Caco-2 (cell line): ENCODE results near the gene EXOC2. TPM values are rescaled to one million over a fixed set of nuclear protein-coding genes. Genes with fewer than 3 reads are reported as not detected.

Experiments
- BruUV-seq: library from RNA; stranded (reverse); fragments of 400-500 nt; replicated peaks from 2 replicates; lab custom pipeline; 2021; lab: Mats Ljungman, UMichigan
- CTCF ChIA-PET: fragments of 300-600 bp; sonication (Branson Sonifier 250); formaldehyde crosslinking; loops from one replicate; lab custom pipeline; 2022; ENCODE audit warnings: antibody characterized with exemption; lab: Charles Lee
- POLR2A ChIA-PET: fragments of 300-600 bp; sonication (Branson Sonifier 250); formaldehyde crosslinking; loops from one replicate; lab custom pipeline; 2022; ENCODE audit warnings: antibody characterized with exemption; lab: Charles Lee
- DNase-seq, 2 experiments: peaks; one replicate each; pipeline versions ENCODE4 v3.0.0 to v3.0.0-alpha.2; 2020 to 2022
- H3K27me3 ChIP-seq: replicated peaks from 2 replicates; pipeline ENCODE4 v1.6.0; 2011; ENCODE audit warnings: low read length; ENCODE audit not compliant: control insufficient read depth, insufficient read depth
- H3K36me3 ChIP-seq: 2 replicates; pipeline ENCODE4 v1.5.1; 2011; ENCODE audit warnings: low read length; ENCODE audit not compliant: control insufficient read depth, insufficient read depth
- H3K4me1 ChIP-seq: fragments of 250-450 bp; sonication (Bioruptor Pico); 2 replicates; pipeline ENCODE4 v1.5.1; 2020; ENCODE audit warnings: mild to moderate bottlenecking
- H3K4me3 ChIP-seq: 2 replicates; pipeline ENCODE4 v1.5.1; 2011; ENCODE audit warnings: low read depth, mild to moderate bottlenecking, control low read depth, low read length
- H3K9me3 ChIP-seq: fragments of 250-450 bp; sonication (Bioruptor Pico); 2 replicates; pipeline ENCODE4 v1.5.1; 2020; ENCODE audit warnings: mild to moderate bottlenecking, moderate library complexity
- H3K27ac Mint-ChIP-seq: one replicate; pipeline ENCODE4 v1.8.0; 2022; ENCODE audit warnings: mixed read lengths; ENCODE audit not compliant: unreplicated experiment
- H3K27me3 Mint-ChIP-seq: one replicate; pipeline ENCODE4 v1.8.0; 2022; ENCODE audit warnings: mixed read lengths; ENCODE audit not compliant: insufficient read depth, unreplicated experiment
- H3K36me3 Mint-ChIP-seq: one replicate; pipeline ENCODE4 v1.8.0; 2022; ENCODE audit warnings: mild to moderate bottlenecking, mixed read lengths; ENCODE audit not compliant: insufficient read depth, unreplicated experiment
- H3K4me1 Mint-ChIP-seq: one replicate; pipeline ENCODE4 v1.8.0; 2022; ENCODE audit warnings: low read depth, mixed read lengths; ENCODE audit not compliant: unreplicated experiment
- H3K4me3 Mint-ChIP-seq: one replicate; pipeline ENCODE4 v1.8.0; 2022; ENCODE audit warnings: mild to moderate bottlenecking, moderate library complexity, mixed read lengths; ENCODE audit not compliant: unreplicated experiment
- H3K9me3 Mint-ChIP-seq: one replicate; pipeline ENCODE4 v1.8.0; 2022; ENCODE audit warnings: mixed read lengths; ENCODE audit not compliant: unreplicated experiment
- CTCF ChIP-seq, 2 experiments: fragments of 200-600 bp in 1 of 2; IDR thresholded peaks; 1 replicate in 1 of 2; 2 replicates in 1 of 2; pipeline versions ENCODE4 v1.5.1 to v1.8.0; 2011 to 2022; ENCODE audit warnings: antibody characterized with exemption in 1 of 2, control low read depth in 1 of 2, inconsistent platforms in 1 of 2, low read depth in 1 of 2, low read length in 1 of 2, mild to moderate bottlenecking in 1 of 2, moderate library complexity in 1 of 2; ENCODE audit not compliant: insufficient read depth in 1 of 2, severe bottlenecking in 1 of 2, unreplicated experiment in 1 of 2
- intact Hi-C: fragments of 100-400 bp; cut with micrococcal nuclease; formaldehyde crosslinking; loops from one replicate; pipeline ENCODE4 v1.10.0; 2022; ENCODE audit not compliant: unreplicated experiment
- total RNA-seq: library from RNA; stranded (reverse); gene quantifications from 2 replicates; pipeline ENCODE4 v1.2.3, GENCODE V29; 2022

The EXOC2 gene
- total RNA-seq, 1 experiment from 2014 or later = 21.4 TPM

GRCh38 chr6:551405-551804 lies 141.5 kb downstream of the EXOC2 start:
- Mint-ChIP-seq H3K9me3 (no peaks in the 10 kb centered on the region), H3K4me3 (no peak overlapping the region), H3K27ac (no peak overlapping the region), H3K4me1 (no peaks in the 10 kb centered on the region), H3K27me3 (no peaks in the 10 kb centered on the region), H3K36me3 (peaks cover 19% of the 10 kb centered on the region)
- Histone ChIP-seq H3K36me3 (no peaks in the 10 kb centered on the region), H3K4me3 (no peak overlapping the region), H3K27me3 (no peaks in the 10 kb centered on the region), H3K4me1 (no peaks in the 10 kb centered on the region), H3K9me3 (no peaks in the 10 kb centered on the region)
- intact Hi-C loops = no loop called here
- ChIA-PET CTCF (no interaction called here), POLR2A (no interaction called here)
- peak; percentile 20 to 37 for DNase-seq
- no TSS peak for BruUV-seq
- peak in 1 of 2 experiments; percentile 26 for TF ChIP-seq CTCF (IDR thresholded peaks at IDR 0.05; ENCODE audit: insufficient read depth in 1 of 2, low read depth in 1 of 2, low read length in 1 of 2, severe bottlenecking in 1 of 2, unreplicated experiment in 1 of 2)

GRCh38 chr6:549906-550305 lies 143.0 kb downstream of the EXOC2 start:
- no TSS peak for BruUV-seq
- Mint-ChIP-seq H3K36me3 (peaks cover 19% of the 10 kb centered on the region), H3K4me3 (no peak overlapping the region), H3K4me1 (no peaks in the 10 kb centered on the region), H3K9me3 (no peaks in the 10 kb centered on the region), H3K27ac (no peak overlapping the region), H3K27me3 (no peaks in the 10 kb centered on the region)
- Histone ChIP-seq H3K4me1 (no peaks in the 10 kb centered on the region), H3K27me3 (no peaks in the 10 kb centered on the region), H3K9me3 (no peaks in the 10 kb centered on the region), H3K4me3 (no peak overlapping the region), H3K36me3 (no peaks in the 10 kb centered on the region)
- DNase-seq = no peak
- ChIA-PET POLR2A (no interaction called here), CTCF (no interaction called here)
- intact Hi-C loops = no loop called here
- TF ChIP-seq CTCF (IDR thresholded peaks at IDR 0.05; ENCODE audit: insufficient read depth in 1 of 2, low read depth in 1 of 2, low read length in 1 of 2, severe bottlenecking in 1 of 2, unreplicated experiment in 1 of 2) = no peak

- Mint-ChIP-seq H3K4me1 (no peaks in the 10 kb centered on the region), H3K27me3 (no peaks in the 10 kb centered on the region), H3K4me3 (no peak overlapping the region), H3K9me3 (no peaks in the 10 kb centered on the region), H3K27ac (no peak overlapping the region), H3K36me3 (peaks cover 26% of the 10 kb centered on the region)
- H3K4me1 ChIP-seq = no peaks in the 10 kb centered on the region
- no peak for TF ChIP-seq CTCF (IDR thresholded peaks at IDR 0.05; ENCODE audit: insufficient read depth in 1 of 2, low read depth in 1 of 2, low read length in 1 of 2, severe bottlenecking in 1 of 2, unreplicated experiment in 1 of 2)
- ChIA-PET POLR2A (no interaction called here), CTCF (no interaction called here)
- H3K27me3 ChIP-seq = no peaks in the 10 kb centered on the region
- DNase-seq = no peak
- no TSS peak for BruUV-seq
- H3K4me3 ChIP-seq = no peak overlapping the region
- intact Hi-C loops = no loop called here
- H3K9me3 ChIP-seq = no peaks in the 10 kb centered on the region
- H3K36me3 ChIP-seq = no peaks in the 10 kb centered on the region
These were observed 144.4 kb downstream of the EXOC2 start for GRCh38 chr6:548517-548916.
